H9 (cell line): ENCODE measurements around the gene GRIN2D. TPM values are rescaled to one million over a fixed set of nuclear protein-coding genes. Genes with fewer than 3 reads are reported as not detected.

Source experiments
- DNase-seq: peaks from one replicate; pipeline ENCODE4 v3.0.0-alpha.2; 2017
- H2AFZ ChIP-seq: one replicate; pipeline ENCODE4 v1.6.1; 2013; ENCODE audit warnings: mild to moderate bottlenecking, low read length, control low read depth, moderate library complexity
- H2AK5ac ChIP-seq: 2 replicates; pipeline ENCODE4 v1.6.1; 2013; ENCODE audit warnings: low read length, control low read depth, mixed read lengths; ENCODE audit not compliant: insufficient read length
- H2BK120ac ChIP-seq: one replicate; pipeline ENCODE4 v1.6.1; 2013; ENCODE audit warnings: low read depth, mild to moderate bottlenecking, low read length, control low read depth, inconsistent platforms; ENCODE audit not compliant: poor library complexity, severe bottlenecking
- H2BK12ac ChIP-seq: 2 replicates; pipeline ENCODE4 v1.6.1; 2013; ENCODE audit warnings: low read length, control low read depth, mixed read lengths, low read depth; ENCODE audit not compliant: insufficient read length
- H2BK15ac ChIP-seq: 2 replicates; pipeline ENCODE4 v1.6.1; 2013; ENCODE audit warnings: low read depth, low read length, control low read depth
- H2BK20ac ChIP-seq: one replicate; pipeline ENCODE4 v1.6.1; 2013; ENCODE audit warnings: low read depth, mild to moderate bottlenecking, low read length, control low read depth, inconsistent platforms; ENCODE audit not compliant: poor library complexity, severe bottlenecking
- H2BK5ac ChIP-seq: 2 replicates; pipeline ENCODE4 v1.6.1; 2013; ENCODE audit warnings: low read length, control low read depth, mixed read lengths; ENCODE audit not compliant: insufficient read length
- H3K14ac ChIP-seq: 2 replicates; pipeline ENCODE4 v1.6.1; 2013; ENCODE audit warnings: low read length, control low read depth; ENCODE audit not compliant: insufficient read depth
- H3K18ac ChIP-seq: 2 replicates; pipeline ENCODE4 v1.6.1; 2013; ENCODE audit warnings: low read depth, mild to moderate bottlenecking, mixed read lengths, low read length, control low read depth; ENCODE audit not compliant: insufficient read length
- H3K23ac ChIP-seq: 2 replicates; pipeline ENCODE4 v1.6.1; 2013; ENCODE audit warnings: low read length, control low read depth, mixed read lengths, low read depth; ENCODE audit not compliant: insufficient read length
- H3K23me2 ChIP-seq: 2 replicates; pipeline ENCODE4 v1.6.1; 2013; ENCODE audit warnings: low read depth, mild to moderate bottlenecking, mixed read lengths, low read length, control low read depth; ENCODE audit not compliant: insufficient read length, poor library complexity, severe bottlenecking
- H3K27ac ChIP-seq: 2 replicates; pipeline ENCODE4 v1.5.1; 2013; ENCODE audit warnings: low read length, control low read depth, mixed read lengths, low read depth; ENCODE audit not compliant: insufficient read length
- H3K27me3 ChIP-seq: 2 replicates; pipeline ENCODE4 v1.6.1; 2013; ENCODE audit warnings: low read length, control low read depth, inconsistent platforms; ENCODE audit not compliant: insufficient read depth
- H3K4ac ChIP-seq: 2 replicates; pipeline ENCODE4 v1.6.1; 2013; ENCODE audit warnings: low read depth, mild to moderate bottlenecking, control low read depth, inconsistent platforms, low read length, moderate library complexity
- H3K4me1 ChIP-seq: 2 replicates; pipeline ENCODE4 v1.6.1; 2013; ENCODE audit warnings: low read length, control low read depth, inconsistent platforms; ENCODE audit not compliant: insufficient read depth
- H3K4me2 ChIP-seq: 2 replicates; pipeline ENCODE4 v1.6.1; 2013; ENCODE audit warnings: low read length, control low read depth, mixed read lengths; ENCODE audit not compliant: insufficient read length, insufficient read depth
- H3K56ac ChIP-seq: 2 replicates; pipeline ENCODE4 v1.6.1; 2013; ENCODE audit warnings: low read depth, mild to moderate bottlenecking, mixed read lengths, low read length, control low read depth; ENCODE audit not compliant: insufficient read length
- H3K79me1 ChIP-seq: 2 replicates; pipeline ENCODE4 v1.6.1; 2013; ENCODE audit warnings: low read depth, mild to moderate bottlenecking, moderate library complexity, low read length, control low read depth, inconsistent platforms; ENCODE audit not compliant: insufficient read depth, poor library complexity, severe bottlenecking
- H3K79me2 ChIP-seq: 2 replicates; pipeline ENCODE4 v1.6.1; 2013; ENCODE audit warnings: low read length, control low read depth, inconsistent platforms; ENCODE audit not compliant: insufficient read depth
- H3K9ac ChIP-seq: 2 replicates; pipeline ENCODE4 v1.6.1; 2013; ENCODE audit warnings: low read length, control low read depth, mixed read lengths; ENCODE audit not compliant: insufficient read length; ENCODE audit errors: extremely low read depth
- H3K9me3 ChIP-seq: one replicate; pipeline ENCODE4 v1.6.1; 2013; ENCODE audit warnings: low read depth, low read length, inconsistent platforms; ENCODE audit not compliant: control insufficient read depth
- H3T11ph ChIP-seq: one replicate; pipeline ENCODE4 v1.6.1; 2013; ENCODE audit warnings: mild to moderate bottlenecking, low read length, control low read depth, inconsistent platforms
- H4K20me1 ChIP-seq: one replicate; pipeline ENCODE4 v1.6.1; 2013; ENCODE audit not compliant: control insufficient read depth, insufficient read length, insufficient read depth
- H4K5ac ChIP-seq: 2 replicates; pipeline ENCODE4 v1.6.1; 2013; ENCODE audit warnings: low read depth, mild to moderate bottlenecking, mixed read lengths, low read length, control low read depth; ENCODE audit not compliant: insufficient read length
- H4K8ac ChIP-seq: replicated peaks from 2 replicates; pipeline ENCODE4 v1.6.1; 2013; ENCODE audit warnings: low read length, control low read depth, mixed read lengths, low read depth; ENCODE audit not compliant: insufficient read length
- H4K91ac ChIP-seq: 2 replicates; pipeline ENCODE4 v1.6.1; 2013; ENCODE audit warnings: low read depth, mild to moderate bottlenecking, moderate library complexity, mixed read lengths, low read length, control low read depth; ENCODE audit not compliant: insufficient read length
- H3K27ac Mint-ChIP-seq, 3 experiments: 2 replicates in 2 of 3; 3 replicates in 1 of 3; pipeline ENCODE4 v1.8.0; 2020 to 2021; ENCODE audit warnings: mixed read lengths in 3 of 3, mild to moderate bottlenecking in 1 of 3, moderate library complexity in 1 of 3
- H3K27me3 Mint-ChIP-seq: 2 replicates; pipeline ENCODE4 v1.8.0; 2021; ENCODE audit warnings: low read depth, mild to moderate bottlenecking, moderate library complexity, mixed read lengths
- H3K36me3 Mint-ChIP-seq, 3 experiments: 2 replicates in 2 of 3; 3 replicates in 1 of 3; pipeline ENCODE4 v1.8.0; 2020 to 2021; ENCODE audit warnings: low read depth in 3 of 3, mixed read lengths in 3 of 3; ENCODE audit not compliant: insufficient read depth in 1 of 3
- H3K4me1 Mint-ChIP-seq, 2 experiments: 2 replicates each; pipeline ENCODE4 v1.8.0; 2020; ENCODE audit warnings: mixed read lengths in 2 of 2
- H3K4me3 Mint-ChIP-seq, 2 experiments: 2 replicates in 1 of 2; 3 replicates in 1 of 2; pipeline ENCODE4 v1.8.0; 2020 to 2021; ENCODE audit warnings: mild to moderate bottlenecking in 2 of 2, mixed read lengths in 2 of 2, moderate library complexity in 1 of 2
- H3K9me3 Mint-ChIP-seq, 2 experiments: 2 replicates in 1 of 2; 3 replicates in 1 of 2; pipeline ENCODE4 v1.8.0; 2020; ENCODE audit warnings: mild to moderate bottlenecking in 2 of 2, mixed read lengths in 2 of 2, moderate library complexity in 1 of 2
- CTCF ChIP-seq: fragments of 200-600 bp; sonication (generic); conservative IDR thresholded peaks from 3 replicates; pipeline ENCODE4 v1.8.0; 2021; ENCODE audit warnings: antibody characterized with exemption, mild to moderate bottlenecking
- WGBS: extraction: QIAGEN DNeasy Blood & Tissue Kit; methylation state at CpG from one replicate; pipeline ENCODE4 v1.1.7; 2013; ENCODE audit warnings: missing lambda C conversion rate, low lambda C conversion rate, mixed read lengths; ENCODE audit not compliant: insufficient read length; ENCODE audit errors: extremely low coverage; 5-methylcytosine and 5-hydroxymethylcytosine counted together
- total RNA-seq: library from RNA; stranded (reverse); gene quantifications from 2 replicates; pipeline ENCODE4 v1.2.1, GENCODE V29; 2021

GRIN2D gene
- total RNA-seq, 1 experiment from 2014 or later, result 5.9 TPM

- Histone ChIP-seq H3K79me1 (no peaks in the 10 kb centered on the region), H3K23ac (no peak overlapping the region), H2BK15ac (no peak overlapping the region), H2BK120ac (no peak overlapping the region), H3K4me1 (no peaks in the 10 kb centered on the region), H3K27ac (no peak overlapping the region), H3K27me3 (no peaks in the 10 kb centered on the region), H3K9me3 (no peaks in the 10 kb centered on the region), H3K56ac (no peak overlapping the region), H3K4ac (no peak overlapping the region), H2BK12ac (no peak overlapping the region), H3K4me2 (no peak overlapping the region), H3K9ac (no peak overlapping the region), H2AK5ac (no peak overlapping the region), H4K20me1 (no peaks in the 10 kb centered on the region), H4K91ac (no peak overlapping the region), H2AFZ (no peak overlapping the region), H3T11ph (no peak overlapping the region), H2BK5ac (no peak overlapping the region), H3K18ac (no peak overlapping the region), H4K8ac (no peak overlapping the region), H3K23me2 (no peaks in the 10 kb centered on the region), H3K14ac (no peak overlapping the region), H3K79me2 (no peaks in the 10 kb centered on the region), H4K5ac (no peak overlapping the region), H2BK20ac (no peak overlapping the region)
- Mint-ChIP-seq H3K9me3 (no peaks in the 10 kb centered on the region), H3K4me1 (peaks cover 5 to 6% of the 10 kb centered on the region in 2 experiments), H3K27me3 (no peaks in the 10 kb centered on the region), H3K27ac (no peak overlapping the region), H3K36me3 (peaks cover 8 to 16% (median 15%) of the 10 kb centered on the region in 3 experiments; a peak in 5 of 7 replicates), H3K4me3 (no peak overlapping the region)
- TF ChIP-seq CTCF, result no peak
- no peak for DNase-seq
- WGBS, result no CpG with 5 or more reads among the region's 1 CpG
These were observed 35.2 kb downstream of the GRIN2D start for GRCh38 chr19:48428670-48429069.
